Cerebellar nuclear complex (tissue), 1 donor: ENCODE data around the gene CACYBP.

Experiments used
- DNase-seq, 2 experiments: peaks; one replicate each; lab custom pipeline; 2025; lab: John Stamatoyannopoulos, UW

CACYBP gene, protein sequence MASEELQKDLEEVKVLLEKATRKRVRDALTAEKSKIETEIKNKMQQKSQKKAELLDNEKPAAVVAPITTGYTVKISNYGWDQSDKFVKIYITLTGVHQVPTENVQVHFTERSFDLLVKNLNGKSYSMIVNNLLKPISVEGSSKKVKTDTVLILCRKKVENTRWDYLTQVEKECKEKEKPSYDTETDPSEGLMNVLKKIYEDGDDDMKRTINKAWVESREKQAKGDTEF

DNA sequence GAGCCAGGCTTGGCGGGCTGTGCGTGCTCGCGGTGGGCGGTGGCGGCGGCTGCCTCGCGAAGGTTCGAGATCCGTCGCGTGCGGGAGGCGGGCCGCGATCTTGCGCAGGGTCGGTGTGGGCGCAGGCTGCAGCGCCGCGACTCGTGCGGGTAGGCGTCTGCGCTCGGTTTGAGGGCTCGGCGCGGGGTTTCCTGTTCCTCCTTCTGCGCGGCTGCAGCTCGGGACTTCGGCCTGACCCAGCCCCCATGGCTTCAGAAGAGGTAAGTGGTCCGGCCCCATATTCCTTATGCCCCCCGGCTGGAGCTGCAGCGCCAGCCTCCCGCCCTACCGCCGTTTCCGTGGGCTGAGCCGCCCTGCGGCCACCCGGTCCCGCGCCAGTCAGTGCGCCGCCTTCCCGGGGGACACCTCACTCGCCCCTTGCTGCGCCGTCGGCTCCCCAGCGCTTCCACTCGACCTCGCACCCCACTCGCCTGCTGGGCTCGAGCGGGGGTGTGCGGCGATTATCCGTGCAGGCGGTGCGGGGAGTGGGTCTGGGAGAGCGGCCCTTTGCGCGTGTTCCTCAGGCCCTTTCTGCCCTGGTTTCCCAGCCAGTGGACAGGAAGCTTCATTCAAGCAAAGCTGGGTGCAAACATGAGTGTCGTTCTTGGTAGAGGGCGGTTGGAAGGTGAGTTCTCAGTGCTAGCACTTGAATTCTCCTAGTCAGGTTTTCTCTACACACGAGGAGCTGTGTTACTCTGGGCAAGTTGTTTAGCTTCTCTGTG, at the start of gene CACYBP:
CACYBP (plus strand) TSS at position 12 of the 761 bp plus-strand sequence; CDS start at position 246, 234 bp downstream.
- no peak for DNase-seq

DNA sequence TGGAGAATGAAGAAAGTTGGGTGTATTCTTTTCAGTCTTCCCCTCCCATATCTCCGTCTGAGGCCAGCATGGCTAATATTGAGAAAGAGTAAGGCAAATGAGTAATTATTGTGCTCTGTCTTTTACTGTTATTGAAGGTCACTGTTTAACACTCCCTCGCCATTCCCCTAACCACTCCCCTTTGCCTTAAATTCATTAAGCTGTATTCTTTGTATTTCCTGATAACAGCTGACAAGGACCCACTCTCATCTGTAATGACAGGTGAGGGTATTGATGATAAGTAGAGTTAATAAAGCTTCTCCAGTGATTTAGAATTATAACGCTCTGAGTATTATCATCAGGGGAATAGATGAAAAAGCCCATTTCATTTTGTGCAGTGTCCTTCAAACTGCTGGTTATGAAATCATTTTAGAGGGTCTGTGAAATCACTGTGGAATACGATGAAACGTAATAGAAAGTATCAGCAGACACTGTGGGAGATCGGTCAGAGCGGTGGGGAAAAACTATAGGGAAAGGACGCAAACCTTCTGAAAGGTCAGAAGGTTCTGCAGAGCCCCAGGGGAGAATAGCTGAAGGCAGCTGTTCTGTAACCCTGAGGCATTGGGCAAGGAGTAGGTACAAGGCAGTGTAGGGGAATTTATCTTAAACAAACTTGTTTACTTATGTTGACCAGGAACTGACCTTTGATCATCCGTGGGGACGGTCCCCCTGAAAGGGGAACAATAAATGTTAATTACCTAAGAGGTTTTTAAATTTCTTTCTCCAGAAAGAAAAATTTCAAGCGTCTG, 46.3 kb upstream of the CACYBP start:
- DNase-seq: no peak

DNA sequence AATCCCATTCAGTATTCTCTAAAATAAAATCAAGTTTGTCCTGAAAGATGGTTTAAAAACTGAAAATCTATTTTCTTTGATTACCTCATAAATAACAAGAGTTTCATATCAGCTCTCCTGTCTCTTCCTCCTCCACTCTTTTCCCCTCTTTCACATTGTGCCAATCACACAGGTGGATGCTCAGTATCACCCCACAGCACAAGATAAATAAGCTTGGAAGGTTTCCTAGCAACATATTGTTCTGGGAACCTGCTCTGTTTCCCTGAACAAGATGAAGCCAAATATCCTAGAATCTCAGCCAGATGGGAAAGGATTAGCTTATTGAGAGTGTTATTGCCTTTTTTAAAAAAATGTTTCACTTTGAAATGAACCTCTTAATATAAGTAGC, 45.7 kb upstream of the CACYBP start:
- DNase-seq: peak; percentile 64 to 93

DNA sequence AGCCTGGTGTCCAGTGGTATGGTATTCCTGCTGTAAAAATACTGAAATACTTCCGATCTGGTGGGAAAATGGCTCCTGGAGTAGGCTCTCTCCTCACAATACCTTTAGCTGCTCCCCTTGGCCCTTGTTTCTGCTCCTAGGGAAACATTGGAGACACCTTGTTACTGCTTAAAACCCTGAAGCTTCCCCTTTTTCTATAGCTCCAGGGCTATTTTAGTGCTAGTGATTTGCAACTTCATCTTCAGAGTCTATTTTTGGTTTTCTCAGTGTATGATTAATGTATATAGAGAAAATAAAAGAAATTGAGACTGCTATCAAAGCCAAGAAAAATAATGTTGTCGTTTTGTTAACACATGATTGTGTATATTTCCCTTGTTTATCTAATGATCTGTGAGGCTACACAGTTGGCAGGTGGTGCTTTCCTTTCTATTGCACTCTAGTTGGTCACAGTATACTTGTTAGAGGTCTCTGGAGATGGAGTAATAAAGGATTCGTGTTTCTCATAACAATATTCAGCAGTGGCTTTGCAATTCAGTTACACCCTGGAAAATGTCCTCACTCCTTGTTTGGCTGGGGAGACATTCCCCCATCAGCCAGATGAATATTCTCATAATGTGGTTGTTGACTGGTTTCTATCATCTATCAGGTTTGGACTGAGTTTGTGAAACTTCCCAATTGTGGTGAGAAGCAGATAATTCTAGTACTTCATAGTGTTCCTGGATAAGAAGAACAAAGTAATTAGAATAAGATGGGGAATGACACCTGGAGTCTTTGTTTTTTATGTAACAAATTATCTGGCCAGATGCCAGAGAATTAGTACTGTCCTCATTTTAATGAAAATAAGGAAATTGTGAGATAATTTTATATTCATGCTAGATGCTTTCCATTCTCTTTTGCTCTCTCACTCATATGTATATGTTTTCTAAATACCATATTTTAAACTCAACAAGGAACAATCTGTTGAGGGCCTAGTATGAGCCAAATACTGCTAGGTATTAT, 44.8 kb upstream of the CACYBP start:
- peak in 1 of 2 experiments; percentile 25 for DNase-seq

DNA sequence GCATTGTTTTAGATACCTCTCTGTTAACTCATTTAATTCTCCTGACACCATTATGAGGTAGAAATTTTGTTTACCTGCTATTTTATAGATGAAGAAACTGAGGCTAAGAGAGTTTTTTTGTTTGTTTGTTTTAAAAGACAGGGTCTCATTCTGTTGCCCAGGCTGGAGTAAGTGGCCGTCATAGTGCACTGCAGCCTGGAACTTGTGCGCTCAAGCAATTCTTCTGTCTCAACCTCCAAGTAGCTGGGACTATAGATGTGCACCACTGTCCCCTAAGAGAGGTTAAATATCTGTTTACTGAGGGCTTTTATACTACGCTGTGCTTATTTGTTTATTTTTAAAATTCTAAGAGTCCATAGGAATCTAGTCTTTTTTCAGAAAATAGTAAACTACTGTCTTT, 43.7 kb upstream of the CACYBP start:
- no peak for DNase-seq

DNA sequence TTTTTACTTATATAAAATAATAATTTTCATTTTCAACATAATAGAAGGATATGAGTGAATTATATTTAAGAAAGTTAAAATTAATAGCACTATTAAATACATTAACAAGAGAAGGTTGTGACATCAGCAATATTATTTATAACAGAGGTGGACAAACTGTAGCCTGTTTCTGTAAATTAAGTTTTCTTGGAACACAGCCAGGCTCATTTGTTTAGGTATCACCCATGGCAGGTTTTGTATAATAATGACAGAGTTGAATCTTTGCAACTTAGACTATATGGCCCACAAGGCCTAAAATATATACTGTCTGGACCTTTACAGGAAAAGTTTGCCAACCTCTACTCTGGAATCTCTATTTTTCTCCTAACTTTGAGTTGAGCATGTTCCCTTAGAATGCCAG, 42.8 kb upstream of the CACYBP start:
- no peak for DNase-seq

DNA sequence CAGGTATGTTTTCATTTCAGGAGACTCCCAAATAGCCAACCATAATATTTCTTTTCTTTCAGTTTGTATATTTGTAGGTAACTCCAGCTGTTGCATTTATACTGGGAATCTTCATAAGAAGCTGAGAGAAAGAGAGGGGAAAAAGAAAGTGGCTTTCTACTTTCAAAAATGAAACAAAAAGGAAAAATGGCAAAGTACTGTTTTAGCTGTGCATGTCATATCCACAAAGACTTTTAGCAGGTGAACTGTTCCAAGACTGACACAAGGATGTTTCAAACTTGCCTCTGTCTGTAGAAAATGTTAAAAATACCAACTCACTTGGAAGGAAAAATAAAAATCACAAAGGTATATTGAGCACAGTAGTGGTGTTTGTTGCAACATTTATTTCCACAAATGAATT, 41.9 kb upstream of the CACYBP start:
- DNase-seq: no peak

DNA sequence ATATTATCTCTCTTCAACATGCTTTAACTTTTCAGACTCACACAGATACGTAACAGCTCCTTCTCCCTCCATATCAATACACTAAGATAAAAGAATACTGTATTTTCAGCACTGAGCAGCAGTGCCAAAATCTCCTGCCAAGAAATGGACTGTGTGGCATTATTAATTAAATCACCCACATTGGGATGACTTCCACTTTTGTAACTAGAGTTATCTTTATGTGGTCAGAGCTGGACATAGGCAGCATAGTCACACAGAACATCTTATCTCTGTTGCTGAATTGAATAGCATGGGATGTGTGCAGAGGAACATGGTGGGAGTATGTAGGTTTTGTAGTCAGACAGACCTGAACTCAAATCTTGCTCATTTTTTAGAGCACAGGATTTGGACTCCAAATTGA, 41.4 kb upstream of the CACYBP start:
- peak in 1 of 2 experiments; percentile 42 for DNase-seq

DNA sequence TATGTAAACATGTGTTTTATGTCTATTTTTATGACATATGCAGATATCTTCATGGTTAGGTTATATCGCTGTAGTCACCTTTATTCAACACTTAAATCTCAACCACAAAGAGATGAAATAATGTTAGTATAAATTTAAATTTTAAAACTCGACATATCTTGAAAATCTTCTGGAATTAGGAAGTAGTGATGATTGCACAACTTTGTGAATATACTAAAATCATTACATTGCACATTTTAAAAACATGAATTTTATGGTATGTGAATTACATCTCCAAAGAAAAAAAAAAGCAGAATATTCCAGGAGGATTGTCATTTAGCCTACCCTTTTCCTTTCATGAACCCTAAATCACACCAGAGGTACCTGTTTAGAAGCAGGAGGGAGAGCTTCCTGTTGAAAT, 39.4 kb upstream of the CACYBP start:
- no peak for DNase-seq

DNA sequence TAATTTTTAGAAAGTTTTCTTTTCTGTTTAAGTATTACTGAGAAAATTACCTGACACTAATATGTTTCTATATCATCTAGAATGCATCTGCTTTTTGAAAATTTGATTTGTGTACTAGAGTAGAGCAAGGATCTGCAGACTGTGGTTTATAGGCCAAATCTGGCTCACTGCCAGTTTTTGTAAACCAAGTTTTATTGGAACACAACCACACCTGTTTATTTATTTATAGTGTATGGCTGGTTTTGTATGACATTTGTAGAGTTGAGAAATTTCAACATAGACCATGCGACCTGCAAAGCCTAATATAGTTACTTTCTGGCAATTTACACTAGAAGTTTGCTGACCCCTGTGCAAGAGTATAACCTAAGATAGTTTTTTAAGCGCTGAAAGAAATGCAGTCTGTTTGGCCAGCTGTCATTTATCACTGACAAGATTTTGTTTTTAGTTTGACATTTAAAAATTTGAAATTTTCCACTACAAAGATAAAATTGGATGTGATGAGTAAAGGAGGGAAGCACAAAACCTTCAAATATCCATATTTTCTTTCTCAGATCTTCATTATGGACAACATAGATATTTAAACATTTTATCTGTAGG, 36.1 kb upstream of the CACYBP start:
- no peak for DNase-seq

DNA sequence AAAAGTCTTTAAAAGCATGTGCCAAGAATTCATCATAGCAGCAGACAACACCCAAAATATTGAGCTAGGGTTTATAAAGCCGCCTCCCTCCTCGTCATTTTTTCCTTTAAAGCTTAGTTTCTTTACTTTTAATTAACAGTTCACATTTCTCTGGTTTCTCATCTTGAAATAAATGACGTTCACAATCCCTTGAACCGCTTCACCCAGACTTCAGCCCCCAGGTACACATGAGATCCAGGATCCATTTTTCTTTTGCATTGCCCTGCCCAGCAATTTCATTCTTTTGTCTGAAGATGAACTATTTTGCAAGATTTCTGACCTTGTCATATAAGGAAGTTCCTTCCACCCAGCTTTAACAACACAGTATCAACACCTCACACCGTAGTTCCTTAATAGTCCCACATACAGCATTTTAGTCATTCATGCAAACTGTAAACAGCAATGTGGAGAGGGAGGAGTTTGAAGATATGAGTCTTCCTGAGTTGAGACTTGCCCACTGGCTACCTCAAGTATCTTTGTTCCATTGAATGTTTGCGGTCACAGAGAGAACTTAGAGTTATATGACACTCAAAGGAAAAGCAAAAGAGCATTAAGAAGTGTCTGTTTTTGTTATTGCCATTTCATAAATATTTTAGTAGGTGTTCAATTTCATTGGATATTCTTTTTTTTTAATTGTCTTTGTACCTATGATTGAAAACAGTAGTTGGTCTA, 35.3 kb upstream of the CACYBP start:
- no peak for DNase-seq

DNA sequence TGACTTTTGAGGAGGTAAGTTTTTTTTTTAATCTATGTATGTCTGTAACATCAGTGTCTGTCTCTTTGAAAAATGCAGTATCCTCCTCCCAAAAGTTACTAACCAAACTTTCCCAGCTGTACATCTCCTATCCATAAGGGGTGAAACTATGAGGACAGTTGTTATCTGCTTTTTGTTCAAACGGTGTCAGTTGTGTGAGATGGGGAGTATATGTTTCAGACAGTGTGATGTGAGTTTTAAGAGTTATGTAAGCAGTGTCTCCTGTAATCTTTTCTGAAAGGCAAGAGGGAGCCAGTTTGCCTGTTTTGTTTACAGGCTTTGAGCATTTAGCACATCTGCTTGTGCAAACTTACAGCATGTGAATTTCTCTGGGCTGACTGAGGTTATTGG, 34.8 kb upstream of the CACYBP start:
- DNase-seq: no peak

DNA sequence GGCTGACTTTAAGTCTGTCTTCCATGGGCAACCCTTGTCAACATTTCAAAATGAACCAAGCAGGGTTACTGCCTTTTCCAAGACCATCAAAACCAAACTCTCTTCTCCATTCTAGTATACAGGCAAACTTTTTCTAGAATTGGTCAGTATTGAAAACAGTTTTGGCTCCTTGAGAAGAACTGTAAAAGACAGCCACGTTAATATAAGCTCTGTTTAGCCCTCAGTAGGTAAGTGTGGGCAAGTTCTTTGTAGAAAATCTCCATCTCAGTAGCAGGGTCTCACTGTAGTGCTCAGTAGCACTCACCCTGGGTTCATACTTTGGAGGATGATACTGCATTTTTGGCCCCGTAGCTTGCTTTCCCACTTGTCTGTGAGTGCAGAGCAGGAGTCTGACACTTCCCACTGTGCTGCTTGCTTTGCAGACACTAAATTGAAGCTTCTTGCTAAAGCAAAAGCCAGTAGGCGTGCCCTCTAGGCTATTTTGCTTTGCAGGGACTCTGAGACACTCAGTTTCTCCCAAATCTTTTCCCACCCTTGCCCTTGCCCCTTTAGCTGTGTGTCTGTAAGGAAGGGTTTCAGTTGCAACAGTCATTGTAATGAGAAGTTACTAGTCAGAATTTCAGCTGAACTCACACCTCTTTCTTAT, 34.3 kb upstream of the CACYBP start:
- DNase-seq: peak in 1 of 2 experiments; percentile 29

DNA sequence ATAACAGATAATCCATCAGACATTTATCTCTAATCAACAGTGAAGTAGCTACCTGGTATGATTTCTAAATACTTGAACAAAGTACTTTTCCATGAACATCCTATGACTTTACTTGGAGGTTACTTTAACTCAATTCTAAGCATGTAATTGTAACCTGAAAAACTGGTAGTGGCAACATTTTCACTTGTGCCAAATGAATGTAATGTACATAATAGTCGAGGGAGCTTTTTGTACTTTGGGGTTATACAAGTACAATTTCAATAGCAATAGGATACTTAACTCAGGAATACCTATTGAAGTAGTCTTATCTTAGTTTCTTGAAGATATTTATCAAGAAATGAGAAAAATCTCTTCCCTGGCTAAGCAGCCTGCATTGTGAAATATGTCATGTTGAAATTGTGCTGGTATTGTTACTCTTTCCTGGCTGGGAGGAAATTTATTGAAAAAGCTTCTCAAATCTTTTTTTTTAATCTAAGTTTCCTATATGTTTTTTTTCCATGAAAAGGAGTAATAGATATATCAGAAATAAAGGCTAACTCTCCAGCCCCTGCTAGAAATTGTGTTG, 33.7 kb upstream of the CACYBP start:
- DNase-seq: no peak

DNA sequence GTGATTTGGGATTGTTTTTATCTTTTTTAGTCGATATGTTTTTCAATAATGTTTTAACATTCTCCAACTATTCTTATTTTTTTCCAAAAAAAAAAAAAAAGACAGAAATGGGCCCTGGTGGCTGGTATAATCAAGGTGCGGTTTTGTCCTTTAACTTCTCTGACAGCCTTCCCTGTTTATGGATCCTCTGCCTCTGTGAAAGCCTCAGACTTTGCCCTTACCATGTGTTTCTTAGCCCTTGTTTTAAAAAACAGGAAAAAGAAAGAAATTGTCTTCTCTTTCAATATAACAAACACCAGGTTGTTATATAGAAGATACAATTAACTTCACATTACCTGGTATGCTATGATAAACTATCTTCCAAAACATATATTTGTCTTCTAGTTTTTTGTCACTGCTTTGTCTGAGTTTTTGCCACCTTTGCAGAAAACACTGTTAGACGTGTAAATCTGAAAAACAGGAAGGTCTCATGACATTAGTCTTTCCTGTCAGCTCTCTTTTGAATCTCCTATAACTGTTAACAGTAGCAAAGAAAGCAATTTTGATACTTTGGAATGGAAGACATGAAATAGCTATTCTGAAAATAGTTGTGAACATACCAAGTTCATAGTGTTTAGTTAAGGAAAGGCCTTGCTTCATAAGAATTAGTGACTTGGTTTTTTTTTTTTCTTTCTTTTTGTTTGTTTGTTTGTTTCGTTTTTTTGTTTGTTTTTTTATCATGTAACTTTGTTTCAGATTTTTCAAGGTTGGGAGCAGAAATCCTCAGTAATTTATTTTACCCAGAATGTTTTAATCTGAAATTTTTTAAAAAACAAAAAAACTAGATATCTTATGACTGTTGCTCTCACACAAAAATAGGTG, 31.7 kb upstream of the CACYBP start:
- DNase-seq: no peak

DNA sequence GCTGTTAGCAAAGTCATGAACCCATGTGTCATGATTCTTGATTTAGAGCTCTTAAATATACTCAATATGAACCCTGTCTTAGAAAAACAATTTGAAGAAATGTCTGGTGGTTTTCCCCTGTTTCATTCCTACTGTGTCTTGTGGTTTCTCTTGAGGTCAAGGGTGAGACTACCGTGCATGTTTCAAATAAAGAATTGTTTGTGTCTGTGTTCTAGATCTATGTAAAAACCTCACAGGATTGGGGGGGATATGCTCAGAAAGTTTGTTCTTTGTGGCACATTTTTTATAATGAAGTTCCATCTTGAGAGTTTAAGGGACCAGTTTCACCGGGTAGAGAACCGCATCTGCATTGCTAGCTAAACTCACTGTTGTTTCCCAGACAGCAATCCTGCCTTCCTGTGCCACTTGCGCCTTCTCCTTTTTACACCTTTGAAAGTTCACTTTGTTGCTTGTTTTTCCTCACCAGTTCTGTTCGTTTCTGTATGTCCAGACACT, 30.9 kb upstream of the CACYBP start:
- DNase-seq: no peak

DNA sequence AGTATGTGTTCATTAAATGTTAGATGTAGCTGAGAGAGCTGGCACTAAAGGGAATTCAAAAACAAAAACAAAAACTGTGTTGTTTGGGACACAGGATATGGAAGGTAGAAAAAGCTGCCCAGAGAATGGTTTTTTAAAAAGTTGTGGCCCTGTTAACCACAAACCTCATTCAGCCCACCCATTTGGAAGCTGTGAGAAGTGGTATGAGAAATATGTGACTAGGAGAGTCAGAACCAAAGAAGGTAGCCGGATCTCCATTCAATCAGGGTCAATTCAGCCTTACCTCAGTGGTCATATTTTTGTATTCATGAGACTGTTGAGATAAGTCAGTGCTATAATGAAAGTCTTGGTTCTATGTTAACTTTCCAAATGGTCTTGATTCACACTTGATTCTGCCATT, 29.8 kb upstream of the CACYBP start:
- no peak for DNase-seq

DNA sequence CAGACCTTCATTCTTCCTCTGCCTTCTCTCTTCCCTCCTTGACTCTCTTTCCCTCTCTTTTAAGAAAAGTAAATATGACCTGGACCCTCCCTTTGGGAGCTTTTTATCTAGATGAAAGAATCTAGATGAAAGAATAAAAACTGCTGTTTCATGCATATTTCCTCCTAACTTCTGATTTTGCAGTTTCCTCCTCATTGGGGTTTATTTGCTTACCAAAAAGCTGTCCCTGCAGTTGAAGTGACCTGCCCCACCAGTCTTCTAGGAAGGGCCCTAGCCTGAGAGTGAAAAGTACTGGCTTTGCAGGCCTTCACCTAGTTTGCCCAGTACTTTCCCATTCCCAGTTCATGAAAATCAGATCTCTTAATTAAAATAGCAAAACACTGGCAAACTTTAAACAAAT, 28.3 kb upstream of the CACYBP start:
- no peak for DNase-seq

DNA sequence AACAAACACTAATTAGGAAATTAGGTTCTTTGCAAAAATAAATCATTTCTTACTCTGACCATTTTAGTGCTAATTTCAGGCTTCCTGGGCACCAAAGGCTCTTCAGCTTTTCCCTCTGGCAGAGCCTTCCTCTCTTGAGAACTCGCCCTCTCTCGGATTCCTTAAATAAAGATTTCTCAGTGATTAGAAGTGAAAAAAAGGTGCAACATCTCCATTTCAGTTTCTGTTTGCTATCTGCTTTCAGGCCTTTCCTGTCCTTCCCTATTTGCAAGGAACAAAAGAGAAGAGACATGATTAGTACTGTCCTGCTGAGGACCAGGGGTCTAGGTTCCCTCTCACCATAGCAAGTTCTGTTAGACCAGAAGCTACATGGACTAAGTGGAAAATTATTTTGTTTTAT, 27.8 kb upstream of the CACYBP start:
- no peak for DNase-seq
